GM23338 (cell line): ENCODE results near the gene PPP6R2. TPM values are rescaled to one million over a fixed set of nuclear protein-coding genes. Genes with fewer than 3 reads are reported as not detected.

Source experiments
- ATAC-seq: fragments of 200-7000 bp; cut with Tn5 transposase; 3 replicates; pipeline ENCODE4 v1.9.1; 2020
- DNase-seq: peaks from one replicate; pipeline ENCODE4 v3.0.0-alpha.2; 2015; ENCODE audit warnings: low spot score
- H2AFZ ChIP-seq: fragments of 200-600 bp; sonication (generic); 2 replicates; pipeline ENCODE4 v1.8.0; 2016; ENCODE audit warnings: antibody characterized with exemption, mild to moderate bottlenecking, moderate library complexity
- H3F3A ChIP-seq: fragments of 200-600 bp; sonication (generic); replicated peaks from 2 replicates; pipeline ENCODE4 v1.8.0; 2017; ENCODE audit warnings: antibody characterized with exemption, mixed run types, low read depth
- H3K27ac ChIP-seq: fragments of 200-600 bp; sonication (generic); 2 replicates; pipeline ENCODE4 v1.6.1; 2016; ENCODE audit warnings: low read depth
- H3K27me3 ChIP-seq: fragments of 200-600 bp; sonication (generic); 2 replicates; pipeline ENCODE4 v1.8.0; 2016; ENCODE audit warnings: mild to moderate bottlenecking, mixed run types, moderate library complexity; ENCODE audit not compliant: insufficient read depth
- H3K36me3 ChIP-seq: fragments of 200-600 bp; sonication (generic); 2 replicates; pipeline ENCODE4 v1.8.0; 2016; ENCODE audit warnings: mild to moderate bottlenecking; ENCODE audit not compliant: insufficient read depth
- H3K4me1 ChIP-seq: fragments of 200-600 bp; sonication (generic); 2 replicates; pipeline ENCODE4 v1.8.0; 2016; ENCODE audit warnings: mild to moderate bottlenecking, moderate library complexity; ENCODE audit not compliant: insufficient read depth
- H3K4me2 ChIP-seq: fragments of 200-600 bp; sonication (generic); 2 replicates; pipeline ENCODE4 v1.7.1; 2017; ENCODE audit warnings: mixed run types
- H3K4me3 ChIP-seq: fragments of 200-600 bp; sonication (generic); 2 replicates; pipeline ENCODE4 v1.6.1; 2016; ENCODE audit warnings: mixed run types
- H3K79me2 ChIP-seq: fragments of 200-600 bp; sonication (generic); replicated peaks from 2 replicates; pipeline ENCODE4 v1.8.0; 2017; ENCODE audit warnings: mild to moderate bottlenecking; ENCODE audit not compliant: insufficient read depth
- H3K9me2 ChIP-seq: fragments of 200-600 bp; sonication (generic); 2 replicates; pipeline ENCODE4 v1.8.0; 2017; ENCODE audit not compliant: insufficient read depth
- H4K20me1 ChIP-seq: fragments of 200-600 bp; sonication (generic); replicated peaks from 2 replicates; pipeline ENCODE4 v1.8.0; 2017; ENCODE audit warnings: mild to moderate bottlenecking; ENCODE audit not compliant: insufficient read depth
- H3K27ac Mint-ChIP-seq: 2 replicates; pipeline ENCODE4 v1.8.0; 2020; ENCODE audit warnings: inconsistent platforms, mild to moderate bottlenecking, moderate library complexity, mixed read lengths
- H3K27me3 Mint-ChIP-seq: 3 replicates; pipeline ENCODE4 v1.8.0; 2022; ENCODE audit warnings: low read depth, mild to moderate bottlenecking, moderate library complexity, mixed read lengths, inconsistent platforms; ENCODE audit not compliant: insufficient read depth, poor library complexity
- H3K36me3 Mint-ChIP-seq: 3 replicates; pipeline ENCODE4 v1.8.0; 2021; ENCODE audit warnings: low read depth, mild to moderate bottlenecking, inconsistent platforms, moderate library complexity, mixed read lengths
- H3K4me1 Mint-ChIP-seq: 3 replicates; pipeline ENCODE4 v1.8.0; 2020; ENCODE audit warnings: mild to moderate bottlenecking, inconsistent platforms, mixed read lengths
- H3K4me3 Mint-ChIP-seq: 3 replicates; pipeline ENCODE4 v1.8.0; 2021; ENCODE audit warnings: moderate library complexity, mild to moderate bottlenecking, inconsistent platforms, mixed read lengths
- H3K9me3 Mint-ChIP-seq: 3 replicates; pipeline ENCODE4 v1.8.0; 2020; ENCODE audit warnings: moderate library complexity, mild to moderate bottlenecking, inconsistent platforms, mixed read lengths
- CREB1 ChIP-seq: fragments of 250-450 bp; sonication (Bioruptor Pico); IDR thresholded peaks from 2 replicates; pipeline ENCODE4 v1.5.0; 2020; ENCODE audit warnings: low read depth, mild to moderate bottlenecking, moderate library complexity
- CTCF ChIP-seq, 2 experiments: fragments of 200-600 bp in 1 of 2; sonication (generic) in 1 of 2; conservative IDR thresholded peaks; 2 replicates each; pipeline versions ENCODE4 v1.5.1 to v1.6.1; 2016 to 2017; ENCODE audit warnings: antibody characterized with exemption in 2 of 2, low read depth in 2 of 2, mild to moderate bottlenecking in 2 of 2, moderate library complexity in 1 of 2
- EZH2 ChIP-seq: fragments of 200-600 bp; sonication (generic); IDR thresholded peaks from one replicate; pipeline ENCODE4 v1.8.0; 2017; ENCODE audit warnings: antibody characterized with exemption, mild to moderate bottlenecking, low read depth; ENCODE audit not compliant: unreplicated experiment
- EZH2phosphoT487 ChIP-seq: fragments of 200-600 bp; sonication (generic); IDR thresholded peaks from one replicate; pipeline ENCODE4 v1.8.1; 2018; ENCODE audit warnings: antibody characterized with exemption; ENCODE audit not compliant: unreplicated experiment
- JUNB ChIP-seq: IDR thresholded peaks from one replicate; pipeline ENCODE4 v1.6.1; 2016; ENCODE audit warnings: antibody characterized with exemption; ENCODE audit not compliant: unreplicated experiment
- NANOG ChIP-seq: IDR thresholded peaks from 2 replicates; pipeline ENCODE4 v1.6.1; 2016; ENCODE audit warnings: antibody characterized with exemption, borderline replicate concordance
- POLR2AphosphoS5 ChIP-seq: IDR thresholded peaks from 2 replicates; pipeline ENCODE4 v1.6.1; 2016; ENCODE audit warnings: antibody characterized with exemption, low read depth
- STAT1 ChIP-seq: IDR thresholded peaks from one replicate; pipeline ENCODE4 v1.6.1; 2016; ENCODE audit warnings: antibody characterized with exemption; ENCODE audit not compliant: unreplicated experiment
- ZNF114 ChIP-seq: fragments of 250-450 bp; sonication (Bioruptor Pico); IDR thresholded peaks from 2 replicates; pipeline ENCODE4 v1.5.0; 2020; ENCODE audit warnings: mild to moderate bottlenecking, moderate library complexity
- ZNF331 ChIP-seq: fragments of 250-450 bp; sonication (Bioruptor Pico); IDR thresholded peaks from 2 replicates; pipeline ENCODE4 v1.5.0; 2020; ENCODE audit warnings: low read depth, mild to moderate bottlenecking, moderate library complexity
- ZNF462 ChIP-seq: fragments of 250-450 bp; sonication (Bioruptor Pico); IDR thresholded peaks from 2 replicates; pipeline ENCODE4 v1.5.0; 2020; ENCODE audit warnings: mild to moderate bottlenecking, moderate library complexity
- polyA plus RNA-seq: library from polyadenylated mRNA; unstranded; fragments of >200 nt; fragmentation: Nextera tagmentation; extraction: Ambion mirVana; gene quantifications from 2 replicates; pipeline ENCODE4 v1.2.1, GENCODE V29; 2016
- total RNA-seq: library from RNA; depleted of rRNA; stranded (reverse); fragments of >200 nt; shearing (Covaris generic); gene quantifications from 2 replicates; pipeline ENCODE4 v1.2.3, GENCODE V29; 2014
- TF ChIP-seq, protein P1 (sequence below): IDR thresholded peaks from 2 replicates; pipeline ENCODE4 v1.6.1; 2016; ENCODE audit warnings: antibody characterized with exemption
- TF ChIP-seq, protein P2 (sequence below): IDR thresholded peaks from one replicate; pipeline ENCODE4 v1.6.1; 2018; ENCODE audit warnings: antibody characterized with exemption; ENCODE audit not compliant: unreplicated experiment

The PPP6R2 gene
- total and polyA plus RNA-seq, 2 experiments from 2014 or later, result 11.9 to 45.8 TPM

- Histone ChIP-seq H3K4me2 (no peak overlapping the region), H3K4me3 (no peak overlapping the region), H2AFZ (no peak overlapping the region), H4K20me1 (peaks cover 5% of the 10 kb centered on the region), H3K27me3 (peaks cover 11% of the 10 kb centered on the region), H3F3A (0 out of 2 replicates have a peak, but pooled peaks cover 6% of the 10 kb centered on the region), H3K36me3 (no peaks in the 10 kb centered on the region), H3K4me1 (peaks cover 15% of the 10 kb centered on the region; the same call in 1 of the 2 replicates), H3K79me2 (no peaks in the 10 kb centered on the region), H3K9me2 (no peaks in the 10 kb centered on the region), H3K27ac (no peak overlapping the region)
- DNase-seq, result no peak
- H3K27ac Mint-ChIP-seq, result no peak overlapping the region
- no peaks in the 10 kb centered on the region for H3K36me3 Mint-ChIP-seq
- H3K4me1 Mint-ChIP-seq, result peaks cover 17% of the 10 kb centered on the region
- H3K9me3 Mint-ChIP-seq, result no peaks in the 10 kb centered on the region
- peaks cover 20% of the 10 kb centered on the region for H3K27me3 Mint-ChIP-seq
- no peak overlapping the region for H3K4me3 Mint-ChIP-seq
- TF ChIP-seq EZH2 (no peak), STAT1 (no peak), JUNB (no peak), EZH2phosphoT487 (no peak), ZNF462 (CRISPR knock-in tag) (no peak), ZNF114 (no peak), NANOG (no peak), POLR2AphosphoS5 (no peak), CTCF (conservative IDR thresholded peaks at IDR 0.05; ENCODE audit: low read depth in 2 of 2) (no peak), ZNF331 (CRISPR knock-in tag) (no peak), CREB1 (no peak)
- TF ChIP-seq, protein P1, sequence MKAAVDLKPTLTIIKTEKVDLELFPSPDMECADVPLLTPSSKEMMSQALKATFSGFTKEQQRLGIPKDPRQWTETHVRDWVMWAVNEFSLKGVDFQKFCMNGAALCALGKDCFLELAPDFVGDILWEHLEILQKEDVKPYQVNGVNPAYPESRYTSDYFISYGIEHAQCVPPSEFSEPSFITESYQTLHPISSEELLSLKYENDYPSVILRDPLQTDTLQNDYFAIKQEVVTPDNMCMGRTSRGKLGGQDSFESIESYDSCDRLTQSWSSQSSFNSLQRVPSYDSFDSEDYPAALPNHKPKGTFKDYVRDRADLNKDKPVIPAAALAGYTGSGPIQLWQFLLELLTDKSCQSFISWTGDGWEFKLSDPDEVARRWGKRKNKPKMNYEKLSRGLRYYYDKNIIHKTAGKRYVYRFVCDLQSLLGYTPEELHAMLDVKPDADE, result no peak
- TF ChIP-seq, protein P2, sequence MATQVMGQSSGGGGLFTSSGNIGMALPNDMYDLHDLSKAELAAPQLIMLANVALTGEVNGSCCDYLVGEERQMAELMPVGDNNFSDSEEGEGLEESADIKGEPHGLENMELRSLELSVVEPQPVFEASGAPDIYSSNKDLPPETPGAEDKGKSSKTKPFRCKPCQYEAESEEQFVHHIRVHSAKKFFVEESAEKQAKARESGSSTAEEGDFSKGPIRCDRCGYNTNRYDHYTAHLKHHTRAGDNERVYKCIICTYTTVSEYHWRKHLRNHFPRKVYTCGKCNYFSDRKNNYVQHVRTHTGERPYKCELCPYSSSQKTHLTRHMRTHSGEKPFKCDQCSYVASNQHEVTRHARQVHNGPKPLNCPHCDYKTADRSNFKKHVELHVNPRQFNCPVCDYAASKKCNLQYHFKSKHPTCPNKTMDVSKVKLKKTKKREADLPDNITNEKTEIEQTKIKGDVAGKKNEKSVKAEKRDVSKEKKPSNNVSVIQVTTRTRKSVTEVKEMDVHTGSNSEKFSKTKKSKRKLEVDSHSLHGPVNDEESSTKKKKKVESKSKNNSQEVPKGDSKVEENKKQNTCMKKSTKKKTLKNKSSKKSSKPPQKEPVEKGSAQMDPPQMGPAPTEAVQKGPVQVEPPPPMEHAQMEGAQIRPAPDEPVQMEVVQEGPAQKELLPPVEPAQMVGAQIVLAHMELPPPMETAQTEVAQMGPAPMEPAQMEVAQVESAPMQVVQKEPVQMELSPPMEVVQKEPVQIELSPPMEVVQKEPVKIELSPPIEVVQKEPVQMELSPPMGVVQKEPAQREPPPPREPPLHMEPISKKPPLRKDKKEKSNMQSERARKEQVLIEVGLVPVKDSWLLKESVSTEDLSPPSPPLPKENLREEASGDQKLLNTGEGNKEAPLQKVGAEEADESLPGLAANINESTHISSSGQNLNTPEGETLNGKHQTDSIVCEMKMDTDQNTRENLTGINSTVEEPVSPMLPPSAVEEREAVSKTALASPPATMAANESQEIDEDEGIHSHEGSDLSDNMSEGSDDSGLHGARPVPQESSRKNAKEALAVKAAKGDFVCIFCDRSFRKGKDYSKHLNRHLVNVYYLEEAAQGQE, result no peak
- ATAC-seq, result no peak
Measured at GRCh38 chr22:50309601-50309991, 33.5 kb upstream of the PPP6R2 start.
